Left lung (tissue), 10 donors: ENCODE measurements around the gene PRR7. TPM values are rescaled to one million over a fixed set of nuclear protein-coding genes. Genes with fewer than 3 reads are reported as not detected.

Experiments used
- ATAC-seq: fragments of 200-7000 bp; cut with Tn5 transposase; one replicate; pipeline ENCODE4 v1.9.1; 2020; ENCODE audit warnings: moderate library complexity
- DNase-seq, 4 donors: peaks; one replicate each; pipeline ENCODE4 v3.0.0-alpha.2; 2013 to 2020
- H3K27ac ChIP-seq, 2 donors: fragments of 200-600 bp; sonication (generic) in 1 of 2; one replicate each; pipeline versions ENCODE4 v1.5.0 to v1.8.0; 2020 to 2021
- H3K27me3 ChIP-seq, 2 donors: fragments of 200-600 bp; sonication (generic) in 1 of 2; one replicate each; pipeline versions ENCODE4 v1.5.0 to v1.8.0; 2020 to 2021
- H3K36me3 ChIP-seq, 2 donors: fragments of 200-600 bp; sonication (generic) in 1 of 2; one replicate each; pipeline versions ENCODE4 v1.5.0 to v1.8.0; 2020 to 2021
- H3K4me1 ChIP-seq, 2 donors: fragments of 200-600 bp; one replicate each; pipeline ENCODE4 v1.8.0; 2021
- H3K4me3 ChIP-seq, 2 donors: fragments of 200-600 bp; sonication (generic) in 1 of 2; one replicate each; pipeline versions ENCODE4 v1.5.0 to v1.8.0; 2020 to 2021; ENCODE audit warnings: mild to moderate bottlenecking in 1 of 2
- H3K9me3 ChIP-seq, 2 donors: fragments of 200-600 bp; sonication (generic) in 1 of 2; one replicate each; pipeline versions ENCODE4 v1.5.0 to v1.8.0; 2020 to 2021
- intact Hi-C, 2 donors: fragments of 100-400 bp; cut with DNase I; formaldehyde crosslinking; loops; one replicate each; pipeline versions ENCODE4 v1.11.2 to v1.14.2; 2022
- polyA plus RNA-seq, 6 donors: library from polyadenylated mRNA; unstranded; fragments of 120-200 nt; gene quantifications; one replicate each; pipeline ENCODE4 v1.2.1, GENCODE V29; 2013; ENCODE audit not compliant: insufficient read length in 6 of 6
- total RNA-seq, 2 donors: library from RNA; stranded (reverse); fragmentation: NEBNext Ultra II Directional; extraction: Animal tissue kit (Norgen Biotek cat#: 25700); gene quantifications; one replicate each; pipeline ENCODE4 v1.2.1, GENCODE V29; 2021
- TF ChIP-seq, protein P1 (sequence below), 2 donors: fragments of 200-600 bp; sonication (generic) in 1 of 2; IDR thresholded peaks; one replicate each; pipeline versions ENCODE4 v1.5.0 to v1.8.0; 2021; ENCODE audit warnings: antibody characterized with exemption in 2 of 2
- donor health status: DM: no; HTN: yes; CAD: no.
- donor health status: DM: no; HTN: no; CAD: no.

Gene PRR7
- total and polyA plus RNA-seq, 8 donors = 0.30 to 4.1 (median 1.0) TPM

DNA sequence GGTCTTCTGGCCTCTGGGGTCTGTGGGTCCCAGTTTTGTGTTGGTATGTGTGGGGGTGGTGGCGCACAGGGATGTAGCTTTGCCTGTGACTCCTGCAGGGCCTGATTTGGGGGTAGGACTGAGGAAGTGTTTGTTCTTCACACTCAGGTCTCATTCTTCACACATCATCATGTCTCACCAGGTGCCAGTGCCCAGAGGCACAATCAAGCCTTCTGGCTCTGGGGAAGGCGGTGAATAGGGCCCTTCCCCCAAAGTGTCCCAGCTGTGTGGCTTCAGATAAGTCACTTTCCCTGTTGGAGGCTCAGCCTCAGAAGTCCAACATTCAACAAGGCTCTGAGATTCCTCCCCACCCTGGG is 21.7 kb downstream of the PRR7 start:
- DNase-seq (no peak), ATAC-seq (no peak)
- Histone ChIP-seq H3K27me3 (peaks cover 0 to 17% of the 10 kb centered on the region in 2 donors), H3K27ac (no peak overlapping the region), H3K4me1 (peaks cover 11 to 18% of the 10 kb centered on the region in 2 donors), H3K36me3 (peaks cover 0 to 27% of the 10 kb centered on the region in 2 donors), H3K9me3 (no peaks in the 10 kb centered on the region), H3K4me3 (no peak overlapping the region)
- TF ChIP-seq, protein P1, sequence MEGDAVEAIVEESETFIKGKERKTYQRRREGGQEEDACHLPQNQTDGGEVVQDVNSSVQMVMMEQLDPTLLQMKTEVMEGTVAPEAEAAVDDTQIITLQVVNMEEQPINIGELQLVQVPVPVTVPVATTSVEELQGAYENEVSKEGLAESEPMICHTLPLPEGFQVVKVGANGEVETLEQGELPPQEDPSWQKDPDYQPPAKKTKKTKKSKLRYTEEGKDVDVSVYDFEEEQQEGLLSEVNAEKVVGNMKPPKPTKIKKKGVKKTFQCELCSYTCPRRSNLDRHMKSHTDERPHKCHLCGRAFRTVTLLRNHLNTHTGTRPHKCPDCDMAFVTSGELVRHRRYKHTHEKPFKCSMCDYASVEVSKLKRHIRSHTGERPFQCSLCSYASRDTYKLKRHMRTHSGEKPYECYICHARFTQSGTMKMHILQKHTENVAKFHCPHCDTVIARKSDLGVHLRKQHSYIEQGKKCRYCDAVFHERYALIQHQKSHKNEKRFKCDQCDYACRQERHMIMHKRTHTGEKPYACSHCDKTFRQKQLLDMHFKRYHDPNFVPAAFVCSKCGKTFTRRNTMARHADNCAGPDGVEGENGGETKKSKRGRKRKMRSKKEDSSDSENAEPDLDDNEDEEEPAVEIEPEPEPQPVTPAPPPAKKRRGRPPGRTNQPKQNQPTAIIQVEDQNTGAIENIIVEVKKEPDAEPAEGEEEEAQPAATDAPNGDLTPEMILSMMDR (IDR thresholded peaks at IDR 0.05) = no peak
- intact Hi-C loops = no loop called here

DNA sequence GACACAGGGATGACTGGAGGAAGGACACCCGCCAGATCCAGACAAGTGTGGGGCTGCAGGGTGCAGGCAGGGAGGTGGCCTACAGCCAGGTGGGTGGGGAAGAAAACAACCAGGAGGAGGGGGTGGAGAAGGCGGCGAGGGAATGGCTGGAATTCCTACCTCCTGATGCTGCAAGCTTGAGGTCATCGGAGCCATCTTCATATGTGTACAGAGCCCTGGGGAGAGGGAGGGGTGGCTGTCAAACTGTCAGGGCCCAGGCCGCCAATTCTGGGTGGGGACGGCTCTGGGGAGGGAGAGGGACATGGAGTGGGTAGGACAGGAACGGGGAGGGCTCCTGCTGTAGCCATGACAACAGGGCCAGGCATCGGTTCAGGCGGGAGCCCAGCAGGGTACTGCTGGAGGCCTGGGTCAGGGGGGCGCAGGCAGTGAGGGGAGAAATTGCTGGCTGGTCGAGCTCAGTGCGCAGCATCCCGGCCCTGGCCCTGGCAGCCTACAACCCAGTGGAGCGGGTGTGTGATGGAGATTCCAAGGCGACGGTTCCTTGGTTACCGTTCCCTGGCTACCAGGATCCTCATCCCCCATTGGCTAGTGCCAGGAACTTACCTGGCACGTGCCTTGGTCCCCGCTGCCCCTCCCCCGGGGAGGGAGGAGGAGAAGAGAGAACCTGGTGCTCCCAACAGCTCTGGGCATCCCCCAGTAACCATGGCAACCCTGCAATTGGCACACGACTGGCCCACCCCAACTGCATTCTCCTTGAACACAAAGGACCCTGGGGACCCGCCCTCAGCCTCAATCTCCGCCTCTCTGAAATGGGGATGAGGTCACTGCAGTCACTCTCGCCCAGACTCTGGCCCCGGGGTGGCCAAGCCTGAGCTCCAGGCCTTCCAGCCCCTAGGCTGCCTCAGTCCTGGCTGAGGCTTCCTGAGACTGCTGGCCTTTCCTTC is 22.3 kb downstream of the PRR7 start:
- H3K36me3 ChIP-seq = peaks cover 0 to 27% of the 10 kb centered on the region in 2 donors
- peaks cover 0 to 23% of the 10 kb centered on the region in 2 donors for H3K27me3 ChIP-seq
- intact Hi-C loops = no loop called here
- H3K27ac ChIP-seq = no peak overlapping the region
- peaks cover 11 to 18% of the 10 kb centered on the region in 2 donors for H3K4me1 ChIP-seq
- no peak overlapping the region for H3K4me3 ChIP-seq
- no peaks in the 10 kb centered on the region for H3K9me3 ChIP-seq
- ATAC-seq (no peak), DNase-seq (peak in 1 of 4 donors; percentile 70)
- TF ChIP-seq, protein P1 (IDR thresholded peaks at IDR 0.05) = no peak

- DNase-seq (no peak), ATAC-seq (no peak)
- H3K27ac ChIP-seq = no peak overlapping the region
- TF ChIP-seq, protein P1 (IDR thresholded peaks at IDR 0.05) = no peak
- peaks cover 11 to 18% of the 10 kb centered on the region in 2 donors for H3K4me1 ChIP-seq
- peaks cover 0 to 27% of the 10 kb centered on the region in 2 donors for H3K36me3 ChIP-seq
- H3K4me3 ChIP-seq = no peak overlapping the region
- H3K27me3 ChIP-seq = peaks cover 0 to 33% of the 10 kb centered on the region in 2 donors
- H3K9me3 ChIP-seq = no peaks in the 10 kb centered on the region
- intact Hi-C loops = no loop called here
Measured at GRCh38 chr5:177469750-177470525, 23.3 kb downstream of the PRR7 start.

DNA sequence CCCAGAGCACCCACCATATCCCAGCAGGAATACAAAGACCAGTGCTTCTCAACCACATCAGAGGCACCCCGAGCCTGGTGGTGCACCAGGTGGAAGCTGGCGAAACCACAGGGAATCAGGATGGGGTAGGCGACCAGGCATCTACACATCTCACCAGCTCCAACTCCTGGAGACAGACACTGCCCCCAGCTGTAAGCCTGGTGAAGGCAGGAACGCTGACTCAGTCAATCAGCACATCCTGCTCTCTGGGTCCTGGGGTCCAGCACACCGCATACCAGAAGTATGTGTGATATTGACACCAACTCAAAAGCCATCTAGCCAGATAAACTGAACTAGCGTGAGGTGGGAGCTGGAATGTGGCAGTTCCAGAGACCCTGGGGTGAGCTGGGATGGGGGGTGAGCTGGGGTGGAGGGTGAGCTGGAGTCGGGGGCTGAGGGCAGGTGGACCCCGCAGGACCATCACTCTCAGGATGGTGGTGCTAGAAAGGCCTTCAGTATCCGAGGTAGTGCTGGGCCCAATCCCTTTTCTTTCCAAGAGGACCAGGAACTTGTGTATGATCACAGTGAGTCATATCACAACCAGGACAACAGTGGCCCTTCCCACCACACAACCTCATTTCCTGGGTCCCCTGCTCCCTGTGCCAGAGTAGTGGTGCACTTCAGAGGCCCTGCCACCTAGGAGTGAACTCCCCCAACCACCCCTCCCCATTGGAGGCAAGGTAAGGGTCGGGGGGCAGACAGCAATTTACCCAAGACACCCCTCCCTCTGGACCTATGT is 24.3 kb downstream of the PRR7 start:
- intact Hi-C loops = no loop called here
- peaks cover 0 to 17% of the 10 kb centered on the region in 2 donors for H3K36me3 ChIP-seq
- H3K27ac ChIP-seq = no peak overlapping the region
- TF ChIP-seq, protein P1 (IDR thresholded peaks at IDR 0.05) = no peak
- ATAC-seq (no peak), DNase-seq (no peak)
- peaks cover 11 to 18% of the 10 kb centered on the region in 2 donors for H3K4me1 ChIP-seq
- no peaks in the 10 kb centered on the region for H3K9me3 ChIP-seq
- no peak overlapping the region for H3K4me3 ChIP-seq
- peaks cover 0 to 33% of the 10 kb centered on the region in 2 donors for H3K27me3 ChIP-seq
